Activated CD4-positive, alpha-beta T cell treated with anti-CD3 and anti-CD28 coated beads for 48 hours (primary cell): Measurements from ENCODE around the gene CTNNBIP1.
A peak's percentile ranks its signal among the peaks of the same experiment; 100 is the strongest.

Experiments used
- DNase-seq: peaks from one replicate; pipeline ENCODE4 v3.0.0-alpha.2; 2020

The CTNNBIP1 gene

DNA sequence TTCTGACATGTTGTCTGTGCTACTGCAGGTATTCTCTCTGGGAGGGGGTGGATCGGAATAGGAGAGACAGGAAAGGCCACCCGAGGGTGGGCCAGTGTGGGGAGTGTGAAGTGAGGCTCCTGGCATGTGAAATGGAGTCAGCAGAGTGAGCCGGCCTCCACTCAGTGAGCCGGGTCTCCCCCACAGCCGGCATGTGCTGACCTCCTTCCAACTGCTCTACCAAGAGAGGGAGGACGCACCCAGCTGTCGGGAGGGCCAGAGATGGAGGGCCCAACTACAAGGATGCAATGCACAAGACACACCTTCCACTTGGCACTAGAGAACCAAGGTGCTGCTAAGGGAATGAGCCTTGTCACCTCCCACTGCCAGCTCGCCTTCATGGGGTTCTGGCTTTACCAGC lies 58.1 kb downstream of the CTNNBIP1 start:
- no peak for DNase-seq

DNA sequence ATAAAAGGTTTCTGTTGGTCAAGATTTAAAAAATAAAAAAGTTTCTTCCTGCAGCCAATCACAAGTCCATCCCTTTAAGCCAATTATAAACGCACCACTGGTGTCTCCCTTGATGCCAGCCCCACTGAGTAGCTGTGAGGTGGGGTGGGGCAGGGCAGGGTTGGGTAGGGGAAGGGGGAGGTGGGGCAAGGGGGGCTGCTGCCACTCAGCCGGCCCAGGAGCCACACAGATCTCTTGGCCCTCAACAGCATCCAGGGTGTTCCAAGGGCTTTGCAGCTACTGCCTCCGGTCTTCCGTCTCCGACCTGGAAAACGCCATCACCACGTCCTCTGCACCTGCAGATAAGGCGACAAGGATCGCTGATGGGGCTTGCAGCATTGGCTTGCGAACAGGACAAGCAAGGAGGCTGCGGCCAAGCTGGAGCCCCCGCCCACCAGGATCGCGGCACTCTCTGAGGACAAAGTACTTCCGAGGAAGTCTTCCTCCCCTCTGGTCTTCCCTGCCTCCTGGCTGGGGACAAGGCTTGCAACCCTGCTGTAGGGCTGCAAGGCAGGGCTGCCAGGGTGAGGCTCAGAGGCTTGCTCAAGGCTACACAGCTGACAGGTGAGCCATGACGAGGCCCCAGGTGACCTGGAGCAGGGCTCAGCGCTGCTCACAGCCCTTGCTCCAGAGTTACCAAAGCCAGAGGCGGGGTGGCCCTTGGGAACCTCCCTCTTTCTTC lies 59.5 kb downstream of the CTNNBIP1 start:
- no peak for DNase-seq

DNA sequence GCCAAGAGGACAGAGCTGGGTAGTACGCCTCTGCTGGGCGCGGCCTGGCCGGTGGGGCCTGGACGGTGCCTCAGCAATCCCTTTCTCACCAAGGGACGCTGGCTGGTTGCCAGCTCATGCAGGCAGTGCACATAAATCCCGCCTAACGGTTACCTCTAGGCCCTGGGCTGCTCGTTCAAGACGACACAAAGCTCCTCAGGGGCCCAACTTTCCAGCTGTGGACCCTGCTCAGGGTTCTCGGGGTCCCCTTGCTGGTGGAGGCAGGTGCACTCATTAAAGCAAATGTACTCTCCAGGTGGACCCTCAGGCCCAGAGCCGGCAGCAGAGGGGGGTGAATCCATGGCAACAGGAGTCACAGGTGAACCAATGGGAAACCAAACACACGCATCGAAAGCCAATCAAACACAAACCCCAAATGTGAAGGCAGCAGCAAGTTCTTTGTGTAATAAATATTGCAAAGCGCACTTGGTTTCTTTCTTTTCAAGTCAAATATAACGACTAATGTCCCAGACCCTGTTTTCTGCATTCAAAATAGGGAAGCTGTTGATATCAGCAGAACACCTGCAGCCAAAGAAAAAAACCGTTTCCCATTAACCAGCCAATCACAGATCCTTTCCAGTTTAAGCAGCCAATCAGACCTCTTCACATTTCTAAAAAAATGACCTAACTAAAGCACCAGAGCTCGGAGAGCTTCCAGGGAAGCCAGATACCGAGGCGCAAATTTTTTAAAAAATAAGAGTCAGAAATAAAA lies 60.2 kb downstream of the CTNNBIP1 start:
- DNase-seq: no peak

- DNase-seq: no peak
Measured at GRCh38 chr1:9848022-9848421, 62.0 kb downstream of the CTNNBIP1 start.

DNA sequence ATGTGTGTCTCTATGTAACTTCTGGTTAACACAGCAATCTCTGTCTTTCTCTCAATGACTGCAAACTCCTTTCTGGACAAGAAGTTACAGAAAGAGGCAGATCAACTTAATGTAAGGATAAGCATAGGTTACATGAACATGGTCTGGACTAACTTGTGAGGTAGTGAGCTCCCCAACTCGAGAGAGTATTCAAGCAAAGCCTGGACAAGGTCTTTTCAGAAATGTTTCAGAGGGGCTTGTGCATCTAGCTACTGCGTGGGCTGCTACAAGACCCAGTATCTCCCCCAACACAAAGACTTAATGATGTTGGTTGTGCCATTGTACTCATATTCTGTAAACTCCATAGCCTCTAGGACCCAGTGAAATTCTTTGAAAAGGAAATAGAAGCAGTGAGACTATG lies 62.8 kb downstream of the CTNNBIP1 start:
- no peak for DNase-seq

DNA sequence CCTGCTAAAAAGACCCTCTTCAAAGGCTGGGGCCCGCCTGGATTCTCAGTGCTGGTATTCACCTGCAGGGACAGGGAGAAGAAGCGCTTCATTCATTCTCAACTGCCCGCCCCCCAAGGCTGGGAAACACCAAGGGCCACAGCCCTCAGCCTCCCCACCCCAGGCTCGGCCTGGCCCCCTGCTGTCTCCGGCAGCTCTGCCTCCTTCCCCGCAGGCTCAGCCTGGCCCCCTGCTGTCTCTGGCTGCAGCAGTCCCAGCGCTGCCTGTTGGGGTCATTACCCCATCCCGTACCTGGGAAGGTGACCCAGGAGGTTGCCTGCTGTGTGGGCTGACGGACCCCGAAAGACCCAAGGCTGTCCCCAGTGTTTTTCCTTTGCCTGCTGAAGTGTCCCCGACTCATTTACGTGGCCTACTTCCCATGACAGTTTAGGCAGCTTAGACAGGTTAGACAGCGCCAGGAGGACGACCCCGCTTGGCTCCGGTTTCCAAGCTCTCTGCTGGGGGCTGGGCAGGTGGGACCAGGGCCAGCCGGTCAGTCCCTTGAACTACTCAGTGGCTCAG lies 63.4 kb downstream of the CTNNBIP1 start:
- DNase-seq: no peak

- no peak for DNase-seq
Measured at GRCh38 chr1:9845914-9846313, 64.2 kb downstream of the CTNNBIP1 start.

GRCh38 chr1:9844756-9845155 lies 65.3 kb downstream of the CTNNBIP1 start:
- DNase-seq: no peak

- DNase-seq: no peak
Measured at GRCh38 chr1:9844106-9844505, 66.0 kb downstream of the CTNNBIP1 start.

GRCh38 chr1:9843576-9843945 lies 66.5 kb downstream of the CTNNBIP1 start:
- DNase-seq: no peak

GRCh38 chr1:9842781-9843575 lies 67.1 kb downstream of the CTNNBIP1 start:
- no peak for DNase-seq

GRCh38 chr1:9842073-9842711 lies 67.9 kb downstream of the CTNNBIP1 start:
- DNase-seq: no peak

GRCh38 chr1:9841460-9841859 lies 68.6 kb downstream of the CTNNBIP1 start:
- DNase-seq: no peak

DNA sequence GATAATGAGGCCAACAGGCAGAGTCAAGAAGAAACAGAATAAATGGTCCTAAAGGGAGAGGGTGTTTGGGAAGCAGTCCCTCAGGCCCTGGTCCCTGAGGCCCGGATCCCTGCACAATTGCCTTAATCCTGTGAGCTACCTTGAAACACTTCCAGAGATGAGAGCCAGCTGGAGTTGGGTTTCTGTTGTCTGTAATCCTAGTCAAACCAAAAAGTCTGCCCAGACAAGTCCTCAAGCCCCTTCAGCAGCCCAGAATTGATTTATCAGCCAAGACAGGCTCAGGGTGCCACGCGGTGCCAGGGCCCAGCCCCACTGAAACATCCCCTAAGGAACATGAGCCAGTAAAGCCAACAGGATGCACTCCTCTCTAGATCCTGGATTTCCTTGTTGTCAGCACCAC lies 69.9 kb downstream of the CTNNBIP1 start:
- no peak for DNase-seq

DNA sequence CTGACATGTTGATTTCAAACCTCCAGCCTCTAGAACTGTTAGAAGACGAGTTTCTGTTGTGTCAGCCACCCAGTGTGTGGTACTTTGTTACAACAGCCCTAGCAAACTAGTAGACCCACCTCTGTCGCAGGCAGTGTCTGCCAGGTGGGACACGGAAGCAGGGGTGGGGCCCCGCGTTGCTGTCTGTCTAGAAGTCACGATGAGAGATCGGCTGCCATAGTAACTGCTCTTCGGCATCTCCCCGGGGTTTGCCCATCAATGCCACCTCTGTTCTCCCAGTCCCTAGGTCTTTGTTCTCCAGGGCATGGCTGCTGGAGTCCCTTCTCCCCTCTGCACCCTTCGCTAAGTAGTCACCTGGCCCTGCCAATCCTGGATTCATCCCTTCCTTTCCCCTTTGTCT lies 71.1 kb downstream of the CTNNBIP1 start:
- no peak for DNase-seq

GRCh38 chr1:9836632-9836960 lies 73.5 kb downstream of the CTNNBIP1 start:
- DNase-seq: no peak

DNA sequence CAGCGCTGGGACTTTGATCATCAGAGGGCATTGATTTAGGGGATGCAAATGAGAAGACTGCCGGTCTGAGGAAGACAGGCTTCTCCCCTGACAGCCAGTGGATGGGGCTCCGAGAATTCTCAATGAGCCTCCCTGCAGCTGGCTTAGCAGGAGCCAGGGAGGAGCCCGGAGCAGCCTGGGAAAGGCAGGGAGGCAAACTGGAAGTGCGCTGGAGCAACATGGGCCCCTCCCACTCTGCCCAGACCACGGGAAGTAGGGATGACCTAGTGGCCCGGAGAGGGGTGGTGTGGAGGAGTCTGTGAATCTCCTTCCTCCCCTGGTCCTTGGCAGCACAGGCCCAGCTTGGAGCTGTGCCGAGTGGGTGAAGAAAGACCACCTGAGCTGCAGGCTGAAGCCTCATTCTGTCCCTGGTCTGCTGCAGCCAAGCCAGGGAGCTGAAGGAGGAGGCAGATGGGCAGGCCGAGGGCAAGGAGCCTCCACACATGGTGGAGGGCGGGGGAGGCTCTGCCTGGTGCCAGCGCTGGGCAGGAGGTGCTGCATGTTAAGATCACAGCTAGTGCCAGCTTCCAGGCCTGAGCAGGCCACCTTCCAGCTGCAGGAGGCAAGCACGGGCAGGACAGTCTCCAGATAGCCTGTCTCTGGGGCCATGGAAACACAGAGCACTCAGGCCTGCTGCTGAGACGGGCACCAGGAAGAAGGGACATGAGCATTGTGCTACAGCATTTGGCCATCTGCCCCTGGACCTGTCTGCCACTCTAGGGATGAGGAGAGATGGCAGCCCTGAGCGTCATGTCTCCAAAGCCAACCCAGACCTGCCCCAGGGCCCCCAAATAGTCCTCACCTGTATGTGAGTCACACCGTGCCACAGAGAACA lies 74.1 kb downstream of the CTNNBIP1 start:
- no peak for DNase-seq

DNA sequence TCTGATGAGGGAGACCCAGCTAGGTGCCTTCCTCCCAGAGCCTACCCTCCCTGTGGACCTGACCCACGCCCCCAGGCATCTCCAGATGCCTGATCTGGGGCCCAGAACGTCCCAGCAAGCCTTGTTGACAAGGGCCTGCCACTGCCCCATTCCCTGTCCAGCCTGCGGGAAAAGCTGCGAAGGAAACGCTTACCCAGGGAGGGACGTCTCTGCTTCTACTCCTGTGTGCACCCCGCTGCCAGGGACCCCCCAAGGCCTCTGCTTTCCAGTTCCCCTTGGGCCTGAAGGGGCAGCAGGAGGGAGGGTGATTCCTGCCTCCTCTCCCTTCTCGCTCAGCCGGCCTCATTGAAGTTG lies 74.7 kb downstream of the CTNNBIP1 start:
- DNase-seq: no peak

GRCh38 chr1:9833632-9834031 lies 76.4 kb downstream of the CTNNBIP1 start:
- DNase-seq: no peak

GRCh38 chr1:9827558-9828185 lies 82.4 kb downstream of the CTNNBIP1 start:
- peak; percentile 28 for DNase-seq

- DNase-seq: no peak
Measured at GRCh38 chr1:9826616-9827015, 83.5 kb downstream of the CTNNBIP1 start.

DNA sequence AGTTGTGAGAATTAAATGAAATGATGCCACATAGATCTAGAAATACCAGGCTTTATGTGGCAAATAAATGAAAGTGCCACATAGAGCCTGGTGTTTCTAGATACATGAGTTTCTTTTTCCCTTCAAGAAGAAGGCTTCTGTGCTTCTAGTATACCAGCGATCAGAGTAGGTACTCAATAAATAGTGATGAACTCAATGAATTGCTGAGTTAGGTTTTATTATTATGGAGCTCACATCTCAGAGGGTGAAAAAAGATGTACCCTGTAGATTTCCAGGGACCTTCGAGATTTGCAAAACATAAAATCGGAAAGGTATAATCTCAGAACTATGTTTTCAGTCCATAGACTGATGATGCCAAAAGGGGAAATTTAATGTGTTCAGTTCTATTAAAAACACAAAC lies 84.0 kb downstream of the CTNNBIP1 start:
- no peak for DNase-seq
